Stimulated activated CD8-positive, alpha-beta memory T cell treated with anti-CD3 and anti-CD28 coated beads, Interleukin-15, amount 100 ng/mL, for 4 hours (primary cell): ENCODE measurements around the gene ATP5IF1.

Experiments used
- DNase-seq, 2 donors: peaks; one replicate each; pipeline ENCODE4 v3.0.0-alpha.2; 2020; ENCODE audit warnings: low read depth in 2 of 2

The ATP5IF1 gene

DNA sequence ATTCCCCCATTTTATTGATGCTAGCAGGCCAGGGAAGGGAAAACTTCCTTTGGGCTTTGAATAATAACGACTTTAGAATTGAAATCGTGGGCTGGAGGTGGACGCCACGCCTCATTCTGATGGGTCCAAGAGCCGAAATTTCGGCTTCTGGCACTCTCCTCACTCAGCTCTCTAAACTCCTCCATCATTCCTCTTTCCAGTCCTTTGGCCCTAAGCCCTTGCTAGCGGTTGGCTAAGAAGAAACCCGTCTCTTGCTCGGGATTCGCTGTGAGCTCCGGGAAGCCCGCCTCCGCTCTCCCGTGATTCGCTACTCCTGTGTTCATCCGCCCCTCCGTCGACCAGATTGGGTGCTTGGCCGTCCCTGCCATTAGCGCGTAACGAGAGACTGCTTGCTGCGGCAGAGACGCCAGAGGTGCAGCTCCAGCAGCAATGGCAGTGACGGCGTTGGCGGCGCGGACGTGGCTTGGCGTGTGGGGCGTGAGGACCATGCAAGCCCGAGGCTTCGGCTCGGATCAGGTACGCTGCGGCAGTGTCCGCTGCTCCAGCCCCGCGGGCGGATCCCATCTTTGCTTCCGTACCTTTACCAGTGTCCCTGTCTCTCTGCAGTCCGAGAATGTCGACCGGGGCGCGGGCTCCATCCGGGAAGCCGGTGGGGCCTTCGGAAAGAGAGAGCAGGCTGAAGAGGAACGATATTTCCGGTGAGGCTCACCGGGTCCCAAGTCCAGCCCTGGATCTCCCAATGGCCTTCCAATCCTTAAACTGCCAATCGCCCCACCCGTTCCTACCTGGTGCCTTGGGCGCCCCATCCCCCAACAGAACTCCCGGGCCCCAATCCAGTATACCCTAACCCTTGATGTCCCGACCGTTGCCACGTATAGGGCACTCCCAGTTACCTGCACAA lies at the start of gene ATP5IF1:
TSS of gene ATP5IF1 (plus strand) at position 370 of the 901 bp plus-strand sequence. CDS start at position 430, 60 bp downstream.
- DNase-seq = peak; percentile 83 to 90

DNA sequence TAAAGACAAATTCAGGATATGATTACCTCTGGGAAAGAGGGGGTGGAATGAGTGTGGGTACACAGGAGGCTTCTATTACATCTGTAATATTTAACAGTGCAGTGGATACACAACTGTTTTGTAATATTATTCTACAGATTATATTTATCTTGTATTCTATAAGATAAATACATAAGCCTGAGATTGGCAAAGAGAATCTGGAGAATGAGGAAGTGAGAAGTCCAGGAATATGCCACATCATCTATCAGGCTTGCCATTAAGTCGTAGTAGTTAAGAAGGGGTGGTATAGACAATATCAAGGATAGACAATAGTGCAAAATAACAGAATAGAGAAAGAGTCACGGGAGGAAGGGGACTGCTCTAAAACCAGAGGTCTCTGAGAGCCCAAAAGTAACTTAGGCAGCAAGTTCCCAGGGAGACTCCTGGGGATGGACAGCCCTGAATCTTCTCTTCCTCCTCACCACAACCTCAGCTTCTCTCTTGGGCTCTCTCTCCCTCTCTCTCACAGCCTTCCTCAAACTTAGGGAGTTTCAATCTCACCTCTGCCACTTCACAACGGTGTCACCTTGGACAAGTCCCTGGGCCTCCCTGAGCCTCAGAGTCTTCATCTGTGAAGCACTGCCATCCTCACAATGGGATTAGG lies 45.5 kb upstream of the ATP5IF1 start:
- DNase-seq = no peak

DNA sequence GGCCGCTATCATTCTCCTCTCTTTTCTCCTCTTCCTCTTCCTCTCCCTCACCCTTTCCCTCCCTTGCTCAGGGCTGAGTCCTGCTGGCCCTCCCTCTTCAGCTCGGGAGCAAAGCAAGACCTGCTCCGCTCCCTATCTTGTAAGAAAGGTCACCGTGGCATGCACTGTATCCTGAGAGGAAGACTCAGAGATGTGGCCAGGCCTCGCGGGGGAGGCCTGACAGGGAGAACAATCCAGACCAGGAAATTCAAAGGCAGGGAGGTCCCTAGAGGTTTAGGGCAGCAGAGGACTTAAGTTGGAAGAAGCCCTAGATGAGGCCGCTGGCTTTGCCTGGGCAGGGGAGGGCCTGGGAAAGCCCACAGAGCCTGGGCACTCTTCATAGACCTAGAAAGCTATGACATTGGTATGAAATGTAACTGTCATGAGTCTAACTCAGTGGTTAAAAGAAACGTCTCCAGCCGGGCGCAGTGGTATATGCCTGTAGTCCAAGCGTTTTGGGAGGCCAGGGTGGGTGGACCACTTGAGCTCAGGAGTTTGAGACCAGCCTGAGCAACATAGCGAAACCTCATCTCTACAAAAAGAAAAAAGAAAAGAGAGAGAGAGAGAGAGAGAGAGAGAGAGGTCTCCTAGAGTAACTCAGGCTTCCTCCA lies 44.8 kb upstream of the ATP5IF1 start:
- DNase-seq = no peak

DNA sequence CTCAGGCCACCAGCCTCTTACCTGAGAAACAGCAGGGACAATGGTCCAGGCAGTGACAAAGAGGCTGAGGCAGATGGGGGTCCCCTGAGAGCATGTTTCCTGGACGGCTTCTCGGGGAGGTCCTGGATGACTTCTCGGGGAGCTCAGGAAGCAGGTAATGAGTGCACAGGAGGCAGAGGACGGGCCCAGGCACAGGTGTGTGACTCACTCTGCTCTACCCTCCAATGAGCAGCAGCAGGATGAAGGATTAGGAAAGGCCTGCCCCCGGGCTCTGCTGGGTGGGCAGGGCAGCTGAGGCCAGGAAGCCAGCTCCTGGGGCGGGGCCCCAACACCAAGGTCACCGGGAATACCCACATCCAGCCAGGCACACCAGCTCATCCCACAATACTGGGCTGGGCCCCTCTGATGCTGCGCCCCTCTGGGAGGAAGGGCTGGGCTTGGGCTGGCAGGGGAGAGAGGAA lies 42.2 kb upstream of the ATP5IF1 start:
- no peak for DNase-seq

DNA sequence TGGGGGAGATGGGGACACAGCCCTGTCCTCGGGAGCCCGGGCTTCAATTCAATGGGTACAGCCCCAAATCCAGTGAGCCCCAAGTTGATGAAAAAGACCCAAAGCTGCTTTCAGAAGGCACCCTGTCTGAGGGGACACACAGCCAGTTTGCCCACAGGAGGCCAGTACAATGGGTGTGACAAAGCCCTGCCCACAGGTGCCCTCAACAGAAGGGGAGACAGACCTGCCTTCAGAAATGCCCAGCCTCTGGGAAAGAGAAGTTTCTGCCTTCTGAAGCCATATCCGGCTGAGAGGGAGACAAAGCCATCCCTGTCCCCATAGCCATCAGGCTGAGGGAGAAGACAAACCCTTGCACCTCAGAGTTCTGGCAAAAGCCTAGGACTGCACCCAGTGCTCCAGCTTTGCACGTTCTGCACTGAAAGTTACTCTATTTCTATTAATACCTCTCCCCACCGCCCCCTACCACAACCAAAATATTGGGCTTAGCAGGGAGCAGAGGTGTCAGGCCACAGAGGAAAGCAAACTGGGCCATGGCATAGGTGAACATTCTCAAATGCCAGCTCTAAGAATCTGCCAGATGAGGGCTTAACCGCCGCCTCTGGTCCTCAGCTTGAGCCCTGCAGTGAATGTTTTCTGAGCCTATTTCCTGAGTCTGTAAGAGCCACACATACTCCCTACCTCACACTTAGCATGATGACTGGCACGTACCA lies 41.4 kb upstream of the ATP5IF1 start:
- no peak for DNase-seq

DNA sequence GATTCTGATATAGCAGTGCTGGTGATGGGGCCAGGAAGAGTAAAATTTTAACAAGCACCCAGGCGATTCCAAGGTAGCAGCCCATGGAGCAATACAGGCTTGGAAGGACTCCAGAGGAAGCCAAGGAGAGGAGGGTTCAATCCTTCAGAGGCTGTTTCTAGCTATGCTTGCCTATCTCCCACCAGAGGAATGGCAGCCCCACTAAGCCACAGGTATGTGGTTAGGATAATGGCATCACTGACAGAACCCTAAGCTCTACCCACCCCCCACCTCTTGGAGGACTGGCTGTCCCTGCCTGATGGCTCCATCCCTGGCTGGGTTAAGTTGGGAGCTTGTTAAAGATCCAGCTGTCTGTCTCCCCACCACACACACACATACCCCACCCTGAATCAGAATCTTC lies 40.1 kb upstream of the ATP5IF1 start:
- no peak for DNase-seq

DNA sequence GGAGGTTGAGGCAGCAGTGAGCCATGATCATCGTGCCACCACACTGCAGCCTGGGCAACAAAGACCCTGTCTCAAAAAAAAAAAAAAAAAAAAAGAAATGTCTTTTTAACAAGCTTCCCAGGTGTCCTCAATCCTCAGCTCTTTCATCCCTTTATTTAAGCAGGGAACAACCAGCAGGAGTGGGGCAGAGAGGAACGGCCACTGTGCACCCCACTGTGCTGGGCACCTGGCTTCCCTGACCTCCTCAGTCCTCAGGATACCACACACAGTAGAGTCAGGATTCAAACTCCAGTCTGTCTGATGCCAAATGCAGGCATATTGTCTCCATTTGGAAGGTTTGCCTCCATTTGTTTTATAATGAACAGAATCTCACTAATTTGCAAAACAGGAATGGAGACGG lies 39.6 kb upstream of the ATP5IF1 start:
- no peak for DNase-seq

DNA sequence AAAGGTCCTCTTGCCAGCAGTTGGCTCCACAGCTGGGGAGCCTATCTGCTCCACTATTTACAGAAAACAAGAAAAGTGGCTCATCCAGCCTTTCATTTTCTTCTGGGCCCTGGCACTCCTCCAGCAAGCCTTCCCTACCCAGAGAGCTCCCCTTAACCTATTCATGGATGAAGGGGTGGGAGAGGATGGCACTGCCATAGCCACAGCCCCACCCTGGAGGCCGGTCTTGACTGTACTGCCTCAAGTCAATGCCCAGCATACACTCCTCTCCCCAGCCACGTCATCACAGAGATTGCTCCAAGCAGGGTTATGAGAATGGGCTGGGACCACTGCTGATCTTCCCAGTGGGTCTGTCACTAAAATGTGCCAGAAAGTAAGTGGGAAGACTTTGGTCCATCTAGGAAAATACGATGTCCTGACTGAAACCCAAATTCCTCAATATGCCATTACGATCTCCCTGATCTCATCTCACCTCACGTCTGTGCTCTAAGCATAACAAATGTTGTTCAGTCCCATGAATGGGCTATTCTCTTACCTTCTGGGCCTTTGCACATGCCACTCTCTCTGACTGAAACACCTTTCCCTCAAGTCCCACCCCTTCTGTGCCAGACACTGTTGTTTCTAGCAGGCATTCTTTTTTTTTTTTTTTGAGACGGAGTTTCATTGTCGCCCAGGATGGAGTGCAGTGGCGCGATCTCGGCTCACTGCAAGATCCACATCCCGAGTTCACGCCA lies 38.1 kb upstream of the ATP5IF1 start:
- DNase-seq = no peak

DNA sequence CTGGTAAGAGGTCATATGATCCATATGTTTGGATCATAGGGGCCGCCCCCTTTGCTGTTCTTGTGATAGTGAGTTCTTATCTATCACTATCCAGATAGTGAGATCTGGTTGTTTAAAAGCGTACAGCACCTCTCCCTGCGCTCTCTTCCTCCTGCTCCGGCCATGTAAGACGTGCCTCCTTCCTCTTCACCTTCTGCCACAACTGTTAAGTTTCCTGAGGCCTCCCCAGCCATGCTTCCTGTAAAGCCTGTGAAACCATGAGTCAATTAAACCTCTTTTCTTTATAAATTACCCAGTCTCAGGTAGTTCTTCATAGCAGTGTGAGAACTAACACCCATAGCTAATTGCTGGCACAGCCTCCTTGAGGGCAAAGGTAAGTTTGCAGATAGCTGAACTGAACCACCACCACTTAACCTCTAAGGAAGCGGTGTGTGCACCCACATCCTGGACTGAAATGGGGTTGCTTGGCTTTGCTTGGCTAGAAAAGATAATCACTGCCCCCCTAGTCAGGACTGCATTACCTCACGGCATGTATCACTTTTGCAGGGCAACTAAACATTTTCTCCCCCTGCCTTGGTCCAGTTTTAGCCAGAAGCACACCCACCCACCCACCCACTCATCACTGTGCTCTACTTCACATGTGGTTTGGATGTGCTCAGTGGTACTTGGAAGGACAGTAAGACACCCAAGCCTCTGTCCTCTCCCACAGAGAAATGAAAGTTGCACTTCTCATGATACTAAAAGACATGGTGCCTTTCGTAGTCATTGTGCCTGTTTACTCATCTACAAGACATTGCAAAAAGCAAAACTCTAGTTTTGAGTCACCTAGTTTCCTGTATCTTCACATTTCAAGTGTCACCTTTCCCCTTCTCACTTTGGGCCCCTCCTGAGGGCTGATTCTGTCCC lies 36.3 kb upstream of the ATP5IF1 start:
- DNase-seq = peak in 1 of 2 donors; percentile 38

DNA sequence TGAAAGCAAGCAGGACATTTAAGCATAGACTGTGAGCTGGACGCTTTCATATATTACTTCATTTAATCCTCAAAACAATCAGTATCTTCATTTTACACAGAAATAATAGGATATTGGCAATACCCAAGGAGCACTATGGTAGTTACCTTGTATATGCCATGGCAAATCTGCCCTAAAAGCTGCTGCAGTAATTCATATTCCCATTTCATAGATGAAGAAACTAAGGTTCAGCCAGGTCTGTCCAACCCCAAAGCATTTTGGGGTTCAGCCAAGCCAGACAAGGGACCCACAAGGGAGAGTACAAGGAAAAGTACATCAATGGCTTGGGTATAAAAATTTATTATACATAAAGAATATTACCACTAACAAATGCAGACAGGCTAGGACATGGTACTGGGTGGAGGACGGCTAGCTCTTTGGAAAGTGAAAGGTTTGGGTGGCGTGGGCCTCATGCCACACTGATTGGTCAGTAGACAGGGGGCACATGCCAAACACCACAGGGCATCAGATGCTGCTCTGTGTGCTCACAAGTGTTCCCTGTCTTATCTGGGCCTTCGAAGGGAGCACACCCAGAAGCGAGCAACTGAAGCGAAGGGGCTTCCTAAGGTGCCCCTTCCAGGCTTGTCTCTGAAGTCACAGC lies 35.6 kb upstream of the ATP5IF1 start:
- no peak for DNase-seq

DNA sequence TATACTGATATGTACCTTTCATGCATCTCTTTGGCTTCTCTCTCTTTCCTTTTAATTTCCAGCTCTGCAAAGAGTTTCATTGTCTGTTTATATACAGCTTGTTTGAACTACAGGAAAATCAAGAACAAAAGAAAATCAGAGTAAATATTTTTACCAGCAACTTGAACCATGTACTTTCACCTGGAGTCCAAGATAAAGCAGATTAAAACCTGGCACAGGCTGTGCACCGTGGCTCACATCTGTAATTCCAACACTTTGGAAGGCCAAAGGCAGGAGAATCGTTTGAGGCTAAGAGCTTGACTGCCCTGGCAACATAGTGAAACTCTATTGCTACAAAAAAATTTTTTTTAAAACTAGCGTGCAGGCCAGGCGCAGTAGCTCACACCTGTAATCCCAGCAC lies 30.7 kb upstream of the ATP5IF1 start:
- DNase-seq = no peak

DNA sequence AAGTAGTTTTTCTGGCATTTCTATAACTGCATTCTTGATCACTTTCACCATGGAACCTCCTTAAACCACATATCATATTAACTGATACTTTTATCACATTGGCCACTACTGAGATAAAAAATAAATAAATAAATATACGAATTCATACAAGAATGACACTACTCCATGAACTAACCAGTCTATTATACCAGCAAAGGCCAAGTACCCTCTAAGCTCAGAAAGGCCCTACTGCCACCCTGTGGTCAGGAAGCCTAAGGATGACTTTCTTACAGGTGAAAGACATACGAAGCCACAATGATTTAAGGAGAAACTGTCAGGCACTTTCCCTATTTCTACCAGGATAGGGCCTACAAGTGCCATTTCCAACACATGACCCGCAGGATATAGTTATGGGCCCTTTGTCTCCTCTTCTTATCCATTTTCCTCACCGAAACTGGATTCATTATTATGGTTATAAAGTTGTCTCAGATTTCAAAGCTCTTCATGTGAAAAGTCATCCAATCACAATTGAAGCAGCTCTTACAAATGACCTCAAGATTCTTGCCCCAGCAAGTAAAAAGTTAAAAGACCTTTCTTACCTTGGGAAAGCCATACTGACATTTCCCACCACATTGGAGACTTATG lies 27.0 kb upstream of the ATP5IF1 start:
- peak; percentile 22 to 24 for DNase-seq

DNA sequence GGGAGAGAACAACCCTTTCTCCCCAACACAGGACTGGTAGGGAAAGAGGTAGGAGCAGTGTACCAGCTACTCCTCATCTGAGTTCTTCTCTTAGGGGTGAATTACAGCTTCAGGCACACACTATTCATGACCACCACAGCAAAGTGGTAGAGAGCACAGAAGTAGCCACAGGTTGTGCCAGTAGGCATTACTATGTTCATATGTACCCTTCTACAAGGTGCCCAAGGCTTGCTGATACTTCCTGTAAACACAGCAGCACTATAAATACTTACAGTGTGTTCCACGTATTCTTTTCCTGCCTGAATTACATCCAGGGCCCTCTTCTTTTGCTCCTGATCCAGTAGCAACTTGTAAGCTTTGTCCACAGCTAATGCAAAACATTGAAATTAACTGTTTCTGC lies 26.2 kb upstream of the ATP5IF1 start:
- DNase-seq = no peak

DNA sequence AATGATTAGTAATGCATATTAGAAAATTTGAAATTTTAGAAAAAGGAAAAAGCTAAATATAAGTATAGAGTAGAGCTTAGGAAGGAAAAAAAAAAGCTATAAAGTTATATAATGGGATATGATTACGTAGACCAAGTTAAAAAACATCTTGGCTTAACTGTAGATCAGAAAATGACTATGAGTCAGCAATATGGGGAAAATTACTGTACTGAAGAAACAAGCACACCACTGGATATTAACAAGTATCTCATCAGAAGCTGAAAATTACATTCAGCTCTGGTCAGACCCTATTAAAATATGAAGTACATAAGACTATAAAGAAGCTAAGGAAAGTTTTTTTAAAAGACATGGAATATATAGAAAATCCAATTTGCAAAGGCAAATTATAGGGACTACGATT lies 22.6 kb upstream of the ATP5IF1 start:
- DNase-seq = no peak

DNA sequence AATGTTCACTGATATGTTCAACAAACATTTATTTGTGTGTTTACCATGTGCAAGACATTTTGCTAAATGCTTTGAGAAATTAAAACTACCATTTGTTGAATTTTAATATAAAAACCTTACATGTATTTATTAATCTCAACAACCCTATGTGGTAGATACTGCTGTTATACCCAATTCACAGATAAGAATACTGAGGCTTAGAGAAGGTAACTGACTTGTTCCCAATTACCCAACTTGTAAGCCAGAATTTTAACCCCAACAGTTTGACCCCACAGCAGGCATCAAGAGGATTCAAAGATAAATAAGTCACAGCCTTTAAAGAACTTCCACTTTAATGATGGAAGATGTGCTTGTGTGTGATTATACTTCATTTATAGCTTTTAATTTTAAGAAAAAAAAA lies 6.8 kb upstream of the ATP5IF1 start:
- DNase-seq = no peak

DNA sequence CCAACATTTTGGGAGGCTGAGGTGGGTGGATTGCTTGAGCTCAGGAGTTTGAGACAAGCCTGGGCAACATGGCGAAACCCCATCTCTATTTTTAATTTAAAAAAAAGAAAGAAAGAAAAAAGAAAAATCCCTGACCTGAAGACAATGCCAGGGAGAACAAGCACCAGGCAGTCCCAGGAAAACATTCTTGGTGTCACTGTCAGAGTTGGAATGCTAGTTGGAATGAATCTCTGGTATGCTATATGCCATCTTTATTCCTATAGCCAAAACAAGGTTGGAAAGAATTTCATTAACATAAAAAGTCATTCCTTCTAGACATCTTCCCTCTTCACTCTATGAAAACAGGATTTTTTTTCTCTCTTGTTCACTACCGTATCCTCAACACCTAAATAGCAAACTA lies 5.9 kb upstream of the ATP5IF1 start:
- no peak for DNase-seq

DNA sequence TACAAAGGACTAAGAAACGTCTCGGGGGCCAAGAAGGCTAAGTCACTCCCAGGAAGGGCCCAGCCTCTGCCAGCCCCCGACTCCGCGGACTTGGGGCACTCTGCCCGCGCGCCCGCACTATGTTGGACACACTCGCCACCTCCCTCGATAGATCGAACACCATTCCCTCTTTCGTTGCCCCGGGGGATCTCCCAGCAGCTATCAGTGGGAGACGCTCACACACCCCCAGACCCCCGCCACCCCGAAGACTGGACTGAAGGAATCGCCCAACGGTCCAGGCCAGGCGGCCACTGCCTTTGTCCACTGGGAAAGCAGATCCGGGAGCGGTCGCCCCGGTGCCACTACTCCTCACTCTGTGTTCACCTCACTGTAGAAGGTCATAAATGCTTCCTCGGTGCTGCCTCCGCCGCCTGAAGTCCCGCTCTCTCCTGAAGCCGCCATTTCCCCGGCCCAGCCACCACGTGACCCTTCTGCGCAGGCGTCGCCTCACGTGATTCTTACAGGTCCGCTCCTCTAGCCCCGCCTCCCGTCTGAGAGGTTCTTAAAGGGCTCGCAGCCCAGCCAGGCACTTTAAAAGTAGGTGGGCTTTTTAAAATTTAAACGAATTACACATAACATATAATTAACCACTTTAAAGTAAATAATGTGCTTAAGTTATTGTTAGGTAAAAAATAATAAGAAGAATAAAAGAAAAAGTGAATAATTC lies 3.2 kb upstream of the ATP5IF1 start, which contains the start of gene DNAJC8:
TSS of gene DNAJC8 (minus strand) at position 472 of the 706 bp plus-strand sequence. CDS start at position 441, 31 bp downstream.
- peak; percentile 87 to 94 for DNase-seq

DNA sequence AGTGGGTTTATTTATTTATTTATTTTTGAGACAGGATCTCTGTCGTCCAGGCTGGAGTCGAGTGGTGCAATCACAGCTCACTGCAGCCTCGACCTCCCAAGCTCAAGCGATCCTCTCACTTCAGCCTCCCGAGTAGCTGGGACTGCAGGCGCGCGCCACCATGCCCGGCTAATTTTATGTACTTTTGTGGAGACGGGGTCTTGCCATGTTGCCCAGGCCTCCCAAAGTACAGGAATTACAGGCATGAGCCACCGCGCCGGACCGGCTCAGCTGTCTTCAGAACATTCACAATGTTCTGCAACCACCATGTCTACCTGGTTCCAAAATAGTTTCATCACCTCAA lies 2.7 kb upstream of the ATP5IF1 start:
- DNase-seq = no peak
